Gastrocnemius medialis (tissue), 4 donors: ENCODE results near the gene TSACC.

Source experiments
- POLR2A ChIP-seq, 2 donors: fragments of 450-650 bp; IDR thresholded peaks; one replicate each; pipeline ENCODE4 v1.6.1; 2017; ENCODE audit warnings: antibody characterized with exemption in 2 of 2, mild to moderate bottlenecking in 2 of 2, moderate library complexity in 2 of 2
- TF ChIP-seq, protein P1 (sequence below), 5 experiments: fragments of 450-650 bp in 3 of 5; fragments of 200-600 bp in 2 of 5; sonication (generic) in 2 of 5; IDR thresholded peaks in 4 of 5; conservative IDR thresholded peaks in 1 of 5; 1 replicate in 4 of 5; 2 replicates in 1 of 5; pipeline ENCODE4 v1.5.1; 2016 to 2019; ENCODE audit warnings: antibody characterized with exemption in 5 of 5, mild to moderate bottlenecking in 3 of 5, moderate library complexity in 3 of 5

DNA sequence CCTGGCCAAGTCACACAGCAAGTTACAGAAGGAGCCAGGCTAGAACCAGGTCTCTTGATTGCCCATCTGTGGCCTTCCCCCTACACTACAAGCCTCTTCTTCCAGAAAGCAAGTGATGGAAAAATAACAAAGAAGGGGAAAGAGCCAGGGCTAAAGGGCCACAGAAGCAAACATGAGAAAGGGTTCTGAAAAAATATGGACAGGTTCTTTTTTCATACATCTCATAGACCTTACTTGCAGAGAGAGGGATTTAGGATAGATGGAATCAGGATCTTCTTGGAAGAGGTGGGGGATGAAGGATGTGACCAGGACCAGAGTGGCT is 33.9 kb downstream of the TSACC start:
- no peak for TF ChIP-seq POLR2A (IDR thresholded peaks at IDR 0.05)
- TF ChIP-seq, protein P1, sequence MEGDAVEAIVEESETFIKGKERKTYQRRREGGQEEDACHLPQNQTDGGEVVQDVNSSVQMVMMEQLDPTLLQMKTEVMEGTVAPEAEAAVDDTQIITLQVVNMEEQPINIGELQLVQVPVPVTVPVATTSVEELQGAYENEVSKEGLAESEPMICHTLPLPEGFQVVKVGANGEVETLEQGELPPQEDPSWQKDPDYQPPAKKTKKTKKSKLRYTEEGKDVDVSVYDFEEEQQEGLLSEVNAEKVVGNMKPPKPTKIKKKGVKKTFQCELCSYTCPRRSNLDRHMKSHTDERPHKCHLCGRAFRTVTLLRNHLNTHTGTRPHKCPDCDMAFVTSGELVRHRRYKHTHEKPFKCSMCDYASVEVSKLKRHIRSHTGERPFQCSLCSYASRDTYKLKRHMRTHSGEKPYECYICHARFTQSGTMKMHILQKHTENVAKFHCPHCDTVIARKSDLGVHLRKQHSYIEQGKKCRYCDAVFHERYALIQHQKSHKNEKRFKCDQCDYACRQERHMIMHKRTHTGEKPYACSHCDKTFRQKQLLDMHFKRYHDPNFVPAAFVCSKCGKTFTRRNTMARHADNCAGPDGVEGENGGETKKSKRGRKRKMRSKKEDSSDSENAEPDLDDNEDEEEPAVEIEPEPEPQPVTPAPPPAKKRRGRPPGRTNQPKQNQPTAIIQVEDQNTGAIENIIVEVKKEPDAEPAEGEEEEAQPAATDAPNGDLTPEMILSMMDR (IDR thresholded peaks at IDR 0.05 in 4 of 5, conservative IDR thresholded peaks at IDR 0.05 in 1 of 5): no peak
